Osteoblast (primary cell): ENCODE data around the gene PTPRN2. TPM values are rescaled to one million over a fixed set of nuclear protein-coding genes. Genes with fewer than 3 reads are reported as not detected.

Experiments used
- DNase-seq: peaks from one replicate; pipeline ENCODE4 v3.0.0; 2011; ENCODE audit warnings: low spot score, mixed read lengths; ENCODE audit not compliant: insufficient read length; ENCODE audit errors: missing footprints
- H2AFZ ChIP-seq: 2 replicates; pipeline ENCODE4 v1.6.0; 2011; ENCODE audit warnings: mild to moderate bottlenecking, low read length
- H3K27ac ChIP-seq: 2 replicates; pipeline ENCODE4 v1.5.1; 2011; ENCODE audit warnings: mild to moderate bottlenecking, low read depth, low read length, moderate library complexity
- H3K27me3 ChIP-seq: 2 replicates; pipeline ENCODE4 v1.6.0; 2012; ENCODE audit warnings: mild to moderate bottlenecking, control low read depth, inconsistent platforms, low read length, moderate library complexity; ENCODE audit not compliant: insufficient read depth
- H3K36me3 ChIP-seq: 2 replicates; pipeline ENCODE4 v1.5.1; 2011; ENCODE audit warnings: mild to moderate bottlenecking, low read length, control low read depth, moderate library complexity; ENCODE audit not compliant: insufficient read depth
- H3K4me1 ChIP-seq: 2 replicates; pipeline ENCODE4 v1.5.1; 2011; ENCODE audit warnings: mild to moderate bottlenecking, low read length, control low read depth, moderate library complexity; ENCODE audit not compliant: insufficient read depth
- H3K4me2 ChIP-seq: 2 replicates; pipeline ENCODE4 v1.6.0; 2011; ENCODE audit warnings: mild to moderate bottlenecking, low read length; ENCODE audit not compliant: insufficient read depth
- H3K4me3 ChIP-seq: fragments of 200-600 bp; sonication (generic); 3 replicates; pipeline ENCODE4 v1.5.1; 2012; ENCODE audit warnings: mild to moderate bottlenecking, low read length, inconsistent platforms; ENCODE audit not compliant: insufficient read depth
- H3K79me2 ChIP-seq: 2 replicates; pipeline ENCODE4 v1.6.0; 2012; ENCODE audit warnings: mild to moderate bottlenecking, low read length, control low read depth, inconsistent platforms; ENCODE audit not compliant: insufficient read depth
- H3K9me3 ChIP-seq: 2 replicates; pipeline ENCODE4 v1.5.1; 2011; ENCODE audit warnings: low read depth, low read length, control low read depth
- H4K20me1 ChIP-seq: 2 replicates; pipeline ENCODE4 v1.6.0; 2012; ENCODE audit warnings: mild to moderate bottlenecking, low read length, control low read depth; ENCODE audit not compliant: insufficient read depth
- total RNA-seq: library from RNA; depleted of rRNA; stranded (reverse); fragments of >200 nt; gene quantifications from 2 replicates; pipeline ENCODE4 v1.2.3, GENCODE V29; 2012
- TF ChIP-seq, protein P1 (sequence below): IDR thresholded peaks from 2 replicates; pipeline ENCODE4 v1.5.1; 2011; ENCODE audit warnings: mild to moderate bottlenecking, low read depth, low read length, moderate library complexity; ENCODE audit errors: extremely low read depth

PTPRN2 gene
- total RNA-seq, 1 donor = 0.36 TPM

GRCh38 chr7:158602905-158603772 is 15.5 kb upstream of the PTPRN2 start:
- Histone ChIP-seq H3K36me3 (no peaks in the 10 kb centered on the region), H3K4me3 (no peak overlapping the region), H3K27me3 (no peaks in the 10 kb centered on the region), H3K27ac (no peak overlapping the region), H3K4me2 (no peak overlapping the region), H4K20me1 (no peaks in the 10 kb centered on the region), H2AFZ (no peak overlapping the region), H3K79me2 (no peaks in the 10 kb centered on the region), H3K4me1 (no peaks in the 10 kb centered on the region), H3K9me3 (no peaks in the 10 kb centered on the region)
- TF ChIP-seq, protein P1, sequence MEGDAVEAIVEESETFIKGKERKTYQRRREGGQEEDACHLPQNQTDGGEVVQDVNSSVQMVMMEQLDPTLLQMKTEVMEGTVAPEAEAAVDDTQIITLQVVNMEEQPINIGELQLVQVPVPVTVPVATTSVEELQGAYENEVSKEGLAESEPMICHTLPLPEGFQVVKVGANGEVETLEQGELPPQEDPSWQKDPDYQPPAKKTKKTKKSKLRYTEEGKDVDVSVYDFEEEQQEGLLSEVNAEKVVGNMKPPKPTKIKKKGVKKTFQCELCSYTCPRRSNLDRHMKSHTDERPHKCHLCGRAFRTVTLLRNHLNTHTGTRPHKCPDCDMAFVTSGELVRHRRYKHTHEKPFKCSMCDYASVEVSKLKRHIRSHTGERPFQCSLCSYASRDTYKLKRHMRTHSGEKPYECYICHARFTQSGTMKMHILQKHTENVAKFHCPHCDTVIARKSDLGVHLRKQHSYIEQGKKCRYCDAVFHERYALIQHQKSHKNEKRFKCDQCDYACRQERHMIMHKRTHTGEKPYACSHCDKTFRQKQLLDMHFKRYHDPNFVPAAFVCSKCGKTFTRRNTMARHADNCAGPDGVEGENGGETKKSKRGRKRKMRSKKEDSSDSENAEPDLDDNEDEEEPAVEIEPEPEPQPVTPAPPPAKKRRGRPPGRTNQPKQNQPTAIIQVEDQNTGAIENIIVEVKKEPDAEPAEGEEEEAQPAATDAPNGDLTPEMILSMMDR = no peak
- no peak for DNase-seq

DNA sequence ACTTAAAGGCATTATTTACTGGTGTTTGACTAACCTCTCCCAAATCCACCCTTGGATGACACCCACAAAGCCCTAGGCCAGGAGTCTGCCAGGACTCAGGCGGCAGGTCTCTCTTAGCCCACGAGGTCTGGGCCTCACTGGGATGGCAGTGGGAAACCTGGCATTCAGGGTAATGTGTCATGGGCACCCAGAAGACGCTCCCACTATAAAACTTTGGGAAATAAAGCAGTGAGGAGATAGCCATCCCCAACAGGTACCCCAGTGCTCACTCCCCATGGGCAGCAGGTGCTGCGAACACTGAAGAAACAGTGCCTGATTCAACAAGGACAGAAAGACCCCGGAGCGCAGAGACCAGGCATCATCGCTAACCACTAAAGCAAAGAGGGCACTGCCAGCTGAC is 14.4 kb upstream of the PTPRN2 start:
- Histone ChIP-seq H3K36me3 (no peaks in the 10 kb centered on the region), H3K4me3 (no peak overlapping the region), H3K79me2 (no peaks in the 10 kb centered on the region), H2AFZ (no peak overlapping the region), H4K20me1 (no peaks in the 10 kb centered on the region), H3K27me3 (no peaks in the 10 kb centered on the region), H3K27ac (no peak overlapping the region), H3K4me2 (no peak overlapping the region), H3K9me3 (no peaks in the 10 kb centered on the region), H3K4me1 (no peaks in the 10 kb centered on the region)
- DNase-seq = no peak
- TF ChIP-seq, protein P1 = no peak

- TF ChIP-seq, protein P1 = no peak
These were observed 13.5 kb upstream of the PTPRN2 start for GRCh38 chr7:158601090-158601489.

GRCh38 chr7:158596745-158597144 is 9.1 kb upstream of the PTPRN2 start:
- TF ChIP-seq, protein P1 = no peak

More at GRCh38 chr7:158601090-158601489, 13.5 kb upstream of the PTPRN2 start:
- Histone ChIP-seq H3K4me2 (no peak overlapping the region), H3K27me3 (no peaks in the 10 kb centered on the region), H3K9me3 (no peaks in the 10 kb centered on the region), H3K79me2 (no peaks in the 10 kb centered on the region), H3K27ac (no peak overlapping the region), H3K4me3 (no peak overlapping the region), H3K4me1 (no peaks in the 10 kb centered on the region), H4K20me1 (no peaks in the 10 kb centered on the region), H3K36me3 (no peaks in the 10 kb centered on the region), H2AFZ (no peak overlapping the region)
- DNase-seq = no peak

More at GRCh38 chr7:158596745-158597144, 9.1 kb upstream of the PTPRN2 start:
- DNase-seq = no peak
- H3K27me3 ChIP-seq = no peaks in the 10 kb centered on the region
- H4K20me1 ChIP-seq = no peaks in the 10 kb centered on the region
- no peak overlapping the region for H3K4me3 ChIP-seq
- no peak overlapping the region for H3K4me2 ChIP-seq
- no peaks in the 10 kb centered on the region for H3K79me2 ChIP-seq
- no peak overlapping the region for H2AFZ ChIP-seq
- peaks cover 2% of the 10 kb centered on the region for H3K9me3 ChIP-seq
- H3K4me1 ChIP-seq = no peaks in the 10 kb centered on the region
- no peak overlapping the region for H3K27ac ChIP-seq
- H3K36me3 ChIP-seq = no peaks in the 10 kb centered on the region
